ENCODE data around the gene FARS2.

GRCh38 chr6:5516036-5516435 lies 254.7 kb downstream of the FARS2 start:
- TF ChIP-seq CTCF (conservative IDR thresholded peaks at IDR 0.05) = no peak
- no peak for TF ChIP-seq ZFX (IDR thresholded peaks at IDR 0.05)
